Activated CD4-positive, CD25-positive, alpha-beta regulatory T cell (primary cell): Measurements from ENCODE around the gene RAB27B.
"Not testable (repeated sequence)": the region's sequence is repeated elsewhere in the genome, so short reads cannot be mapped to it uniquely, and the experiment has no call there.

Experiments
- DNase-seq, 4 experiments: peaks; one replicate each; lab custom pipeline; 2025; lab: John Stamatoyannopoulos, UW

The RAB27B gene

DNA sequence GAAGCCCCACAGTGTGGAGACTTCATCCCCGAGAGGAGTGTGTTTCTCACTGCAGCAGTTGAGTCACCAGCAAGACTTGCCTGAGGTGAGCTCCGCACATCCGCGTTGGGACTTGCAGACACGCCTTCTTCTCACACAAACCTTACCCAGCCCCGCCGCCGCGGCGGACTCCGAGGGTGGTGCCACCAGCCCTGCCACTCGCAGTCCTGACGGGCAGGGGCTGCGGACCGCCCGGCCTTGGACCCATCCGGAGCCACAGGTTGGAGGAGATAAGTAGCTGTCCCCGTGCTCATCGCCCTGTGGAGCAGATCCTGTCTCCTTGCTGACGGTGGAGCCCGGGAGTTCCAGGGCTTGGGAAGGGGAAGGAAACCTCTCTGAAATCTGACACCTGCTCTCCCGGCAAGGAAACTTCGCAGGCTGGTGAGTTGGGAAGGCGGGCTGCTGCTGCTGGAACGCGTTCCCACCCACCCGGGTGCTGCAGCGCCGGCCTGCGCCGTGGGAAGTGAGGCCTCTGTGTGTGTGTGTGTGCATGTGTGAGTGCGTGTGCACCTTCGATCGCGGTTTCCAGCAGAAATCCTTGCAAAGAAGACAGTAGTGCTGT lies at the start of gene RAB27B:
Gene RAB27B, plus strand, starts transcription at position 197 of the 601 bp plus-strand sequence. CDS start 49,109 bp downstream, outside the sequence.
- DNase-seq, result peak in 2 of 4 experiments; percentile 1 to 15

- DNase-seq, result no peak
These were observed 47.9 kb upstream of the RAB27B start for GRCh38 chr18:54780285-54780861.

- DNase-seq, result no peak
These were observed 47.3 kb upstream of the RAB27B start for GRCh38 chr18:54780970-54781369.

- no peak for DNase-seq
These were observed 45.1 kb upstream of the RAB27B start for GRCh38 chr18:54783139-54783538.

GRCh38 chr18:54786206-54786605 lies 42.1 kb upstream of the RAB27B start:
- DNase-seq, result no peak

- DNase-seq, result no peak
These were observed 41.2 kb upstream of the RAB27B start for GRCh38 chr18:54787121-54787520.

DNA sequence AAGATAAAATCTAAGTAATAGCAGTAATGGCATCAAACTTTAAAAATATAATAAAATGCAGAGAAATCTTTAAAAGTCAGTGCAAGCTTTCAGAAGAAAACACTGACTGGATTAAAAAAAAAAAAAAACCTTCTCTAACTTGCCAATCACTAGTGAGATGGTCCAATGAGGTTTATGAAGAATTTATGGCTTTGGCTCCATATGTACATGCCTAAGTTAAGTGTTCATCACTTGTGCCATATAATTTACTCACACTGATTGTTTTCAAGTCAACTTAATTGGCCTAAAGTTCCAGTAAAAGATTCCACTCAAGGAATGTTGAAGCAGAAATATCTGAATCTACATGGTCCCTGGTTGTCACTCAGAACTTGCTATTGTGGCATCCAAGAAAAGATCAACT lies 40.7 kb upstream of the RAB27B start:
- no peak for DNase-seq

- no peak for DNase-seq
These were observed 38.2 kb upstream of the RAB27B start for GRCh38 chr18:54790109-54790508.

DNA sequence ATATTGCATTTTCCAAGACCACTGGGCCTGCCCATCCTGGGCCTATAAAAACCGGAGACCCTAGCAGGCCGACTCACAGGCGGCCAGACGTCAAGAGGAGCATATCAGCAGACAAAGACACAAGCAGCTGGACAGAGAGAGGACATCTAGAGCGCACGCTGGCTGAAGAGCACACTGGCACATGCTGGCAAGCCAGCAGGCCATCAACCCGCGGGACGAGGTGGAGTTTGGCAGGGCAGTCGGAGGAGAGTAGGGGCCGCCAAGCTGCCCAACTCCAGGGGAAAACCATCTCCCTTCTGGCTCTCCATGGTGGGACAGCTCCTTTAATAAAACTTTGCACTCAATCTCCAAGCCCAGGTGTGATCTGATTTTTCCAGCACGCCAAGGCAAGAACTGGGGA lies 36.6 kb upstream of the RAB27B start:
- no peak for DNase-seq

DNA sequence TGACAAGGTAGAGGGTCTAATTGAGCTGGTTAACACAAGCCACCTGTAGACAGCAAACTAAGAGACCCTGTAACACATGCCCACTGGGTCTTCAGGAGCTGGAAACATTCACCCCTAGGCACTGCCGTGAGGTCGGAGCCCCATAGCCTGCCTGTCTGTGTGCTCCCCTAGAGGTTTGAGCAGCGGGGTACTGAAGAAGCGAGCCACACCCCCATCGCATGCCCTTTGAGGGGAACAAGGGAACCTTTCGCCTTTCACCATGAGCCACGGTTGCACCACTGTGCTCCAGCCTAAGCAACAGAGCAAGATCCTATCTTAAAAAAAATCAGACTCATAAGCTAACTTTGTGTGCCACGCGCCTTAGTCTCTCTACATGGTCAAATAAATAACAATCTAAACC lies 36.2 kb upstream of the RAB27B start:
- DNase-seq, result no peak

DNA sequence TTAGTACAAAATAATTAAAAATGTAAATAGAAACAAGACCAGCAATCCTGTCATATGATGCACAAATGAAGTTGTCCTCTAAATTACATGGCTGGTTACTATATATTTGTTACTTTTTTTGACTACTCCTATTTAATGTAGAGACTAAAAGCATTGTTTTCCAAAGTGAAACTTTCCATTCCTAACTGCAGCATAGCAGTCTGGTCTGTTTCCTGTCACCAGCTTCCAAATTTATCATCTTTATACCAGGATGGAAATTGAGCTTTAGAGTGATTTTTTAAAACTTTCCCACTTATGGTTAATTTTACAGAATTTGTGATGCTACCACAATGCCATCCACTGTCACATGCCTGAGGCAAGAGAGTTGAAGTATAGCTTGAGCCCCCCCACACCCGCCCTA lies 33.5 kb upstream of the RAB27B start:
- DNase-seq, result no peak

GRCh38 chr18:54798186-54798585 lies 30.1 kb upstream of the RAB27B start:
- no peak for DNase-seq

- no peak for DNase-seq
These were observed 26.9 kb upstream of the RAB27B start for GRCh38 chr18:54801374-54801773.

DNA sequence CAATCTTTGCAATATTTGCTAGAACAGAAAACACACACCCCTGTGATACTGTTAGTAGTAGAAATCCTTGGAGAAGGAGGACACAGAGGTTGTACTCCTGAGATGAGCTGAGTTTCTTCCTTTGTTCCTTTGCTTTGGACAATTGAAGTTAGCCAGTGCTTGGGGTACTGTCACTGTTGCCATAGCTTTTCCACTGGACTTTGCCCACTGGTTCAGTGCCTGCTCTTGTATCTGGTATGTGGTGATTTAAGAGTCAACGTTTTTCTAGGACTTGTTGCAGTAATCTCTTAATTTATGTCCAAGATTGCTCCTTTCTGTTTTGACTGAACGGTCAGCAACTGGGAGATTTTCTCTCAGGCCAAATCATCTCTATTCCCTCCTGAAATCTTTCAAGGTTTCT lies 26.1 kb upstream of the RAB27B start:
- DNase-seq, result no peak

DNA sequence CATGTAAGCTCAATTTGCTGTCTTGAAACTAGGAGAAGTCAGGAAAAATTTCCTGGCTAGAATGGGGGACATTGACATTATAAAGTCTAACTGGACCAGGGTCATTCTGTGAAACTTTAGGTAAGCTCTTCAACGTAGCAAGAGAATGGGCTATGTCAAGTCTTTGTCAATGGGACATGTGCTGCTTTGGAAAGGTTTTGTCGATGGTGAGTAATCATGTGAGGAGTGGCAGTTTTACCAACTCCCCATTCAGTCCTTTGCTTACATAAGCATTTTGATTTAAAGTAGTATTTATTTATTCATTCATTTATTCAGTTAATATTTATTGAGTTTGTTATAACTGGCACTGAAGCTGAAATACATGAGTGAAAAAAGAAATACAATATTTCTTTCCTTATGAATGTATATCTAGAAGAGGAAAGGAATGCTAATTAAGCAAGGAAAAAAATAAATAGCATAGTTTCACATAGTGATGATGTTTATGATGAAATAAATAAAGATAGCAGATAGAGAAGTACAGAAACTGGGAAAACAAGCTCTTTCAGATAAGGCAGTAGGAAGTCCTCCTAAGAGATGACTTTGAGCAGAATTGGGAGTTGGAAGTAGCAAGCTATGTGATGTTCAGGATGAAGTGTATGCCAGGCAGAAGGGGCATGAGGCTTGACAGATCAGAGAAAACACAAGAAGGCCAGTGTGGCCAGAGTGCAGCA lies 25.4 kb upstream of the RAB27B start:
- no peak for DNase-seq

GRCh38 chr18:54805571-54806334 lies 22.5 kb upstream of the RAB27B start:
- DNase-seq, result no peak

DNA sequence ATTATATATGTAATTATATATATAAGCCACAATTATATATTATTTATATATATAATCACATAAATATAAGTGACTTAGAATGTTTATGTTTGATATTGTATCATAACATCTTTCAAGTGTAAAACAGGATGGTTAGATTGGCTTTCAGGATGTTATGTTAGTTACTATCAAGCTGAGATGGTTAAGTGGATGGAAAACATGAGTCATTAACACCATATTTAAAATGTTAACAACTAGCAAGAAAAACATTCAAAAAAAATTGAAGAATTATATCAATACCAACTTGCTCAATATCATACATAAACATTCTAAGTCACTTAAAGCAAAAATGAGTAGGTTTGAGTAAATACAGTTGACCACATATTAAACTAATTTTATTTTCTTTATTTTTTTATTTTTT lies 21.8 kb upstream of the RAB27B start:
- DNase-seq, result no peak

DNA sequence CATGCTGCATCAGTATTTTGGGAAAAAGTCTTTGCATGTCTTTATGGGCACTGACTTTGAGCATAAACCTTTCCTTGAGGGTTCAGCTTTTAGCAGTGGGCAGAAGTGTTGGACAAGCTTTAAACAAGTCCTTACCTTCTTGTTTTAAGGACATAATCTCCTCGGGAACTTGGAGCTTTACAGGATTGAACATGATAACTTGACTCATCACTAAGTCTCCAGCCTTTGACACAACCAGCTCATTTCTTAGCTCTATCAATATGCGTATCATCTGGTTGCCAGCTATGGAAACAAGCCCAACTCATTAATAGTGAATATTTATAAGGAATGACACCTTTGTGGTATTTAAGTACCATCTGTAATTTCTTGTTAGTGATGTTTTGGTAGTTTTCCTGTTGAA lies 21.0 kb upstream of the RAB27B start:
- DNase-seq, result no peak

DNA sequence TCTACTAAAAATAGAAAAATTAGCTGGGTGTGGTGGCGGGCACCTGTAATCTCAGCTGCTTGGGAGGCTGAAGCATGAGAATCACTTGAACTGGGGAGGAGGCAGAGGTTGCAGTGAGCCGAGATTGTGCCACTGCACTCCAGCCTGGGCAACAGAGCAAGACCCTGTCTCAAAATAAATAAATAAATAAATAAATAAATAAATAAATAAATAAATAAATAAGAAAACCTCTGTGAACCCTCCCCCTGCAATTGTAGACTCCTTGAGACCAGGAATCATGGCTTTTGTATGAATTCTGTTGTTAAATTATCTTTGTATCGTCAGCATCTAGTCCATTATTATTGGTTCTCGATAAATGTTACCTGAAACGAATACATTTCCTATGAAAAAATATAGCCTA lies 17.6 kb upstream of the RAB27B start:
- DNase-seq, result not testable (repeated sequence)

DNA sequence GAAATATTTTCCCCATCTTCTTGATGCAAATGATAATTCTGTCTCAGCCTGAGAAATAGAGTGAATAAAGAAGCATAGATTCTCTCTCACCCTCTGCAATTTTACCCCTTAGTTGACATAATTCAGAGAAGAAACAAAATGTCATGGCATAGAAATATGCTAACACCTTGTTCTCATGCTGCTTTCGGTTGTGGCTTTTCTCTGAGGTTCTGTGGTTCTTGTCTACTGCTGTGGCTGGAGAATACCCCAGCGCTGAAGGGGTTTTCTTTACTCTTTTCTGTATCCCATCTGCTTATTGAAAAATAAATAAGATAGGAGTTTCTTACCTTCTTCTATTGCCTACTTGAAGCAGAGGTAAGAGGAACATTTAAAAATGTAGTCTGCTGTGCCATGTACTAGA lies 15.4 kb upstream of the RAB27B start:
- no peak for DNase-seq

DNA sequence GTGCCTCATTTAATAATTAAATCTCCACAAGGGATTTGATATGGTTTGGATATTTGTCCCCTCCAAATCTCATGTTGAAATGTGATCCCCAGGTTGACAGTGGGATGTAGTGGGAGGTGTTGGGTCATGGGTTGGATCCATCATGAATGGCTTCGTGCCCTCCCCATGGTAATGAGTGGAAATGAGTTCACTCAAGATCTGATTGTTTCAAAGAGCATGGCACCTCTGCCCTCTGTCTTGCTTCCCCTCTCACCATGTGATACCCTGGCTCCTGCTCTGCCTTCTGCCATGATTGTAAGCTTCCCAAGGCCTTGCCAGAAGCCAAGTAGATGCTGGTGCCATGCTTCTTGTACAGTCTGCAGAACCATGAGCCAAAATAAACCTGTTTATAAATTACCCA lies 15.0 kb upstream of the RAB27B start:
- DNase-seq, result no peak

DNA sequence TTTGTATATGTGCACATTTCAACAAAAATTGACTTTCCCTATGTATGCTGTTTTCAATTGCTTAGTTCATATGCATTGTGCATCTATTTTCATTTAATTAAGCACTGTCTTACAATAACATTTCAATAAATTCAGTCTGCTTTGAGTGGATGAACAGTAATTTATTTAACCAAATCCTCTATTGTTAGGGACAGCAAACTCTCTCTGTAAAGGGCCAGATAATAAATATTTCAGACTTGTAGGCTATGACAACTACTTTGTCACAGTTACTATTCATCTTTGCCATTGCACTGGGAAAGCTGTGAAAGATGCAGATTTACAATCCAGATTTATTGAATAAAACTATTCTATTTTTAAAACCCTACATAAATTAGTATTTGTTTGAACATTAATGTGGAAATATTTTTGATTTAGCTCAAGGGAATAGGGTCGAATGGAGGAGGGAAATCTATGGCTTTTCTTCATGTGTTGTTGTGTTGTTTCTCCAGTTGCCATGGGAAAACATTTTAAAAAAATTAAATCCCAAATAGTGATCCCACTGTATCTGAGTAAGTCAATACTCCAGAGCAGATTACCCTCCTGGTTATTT lies 14.2 kb upstream of the RAB27B start:
- no peak for DNase-seq
